Epithelial cell of proximal tubule (primary cell): ENCODE data around the gene GNAO1. TPM values are rescaled to one million over a fixed set of nuclear protein-coding genes. Genes with fewer than 3 reads are reported as not detected.

Experiments
- DNase-seq: peaks from one replicate; pipeline ENCODE4 v3.0.0-alpha.2; 2011; ENCODE audit warnings: low read depth
- H3K4me3 ChIP-seq: 2 replicates; pipeline ENCODE4 v1.5.1; 2011; ENCODE audit warnings: low read depth, mild to moderate bottlenecking, low read length
- total RNA-seq: library from RNA; depleted of rRNA; stranded (reverse); fragments of >200 nt; gene quantifications from 2 replicates; pipeline ENCODE4 v1.2.3, GENCODE V29; 2015
- TF ChIP-seq, protein P1 (sequence below): conservative IDR thresholded peaks from 2 replicates; pipeline ENCODE4 v1.5.1; 2012; ENCODE audit warnings: low read depth, mild to moderate bottlenecking, low read length

GNAO1 gene
- total RNA-seq, 1 donor from 2014 or later: 1.1 TPM

DNA sequence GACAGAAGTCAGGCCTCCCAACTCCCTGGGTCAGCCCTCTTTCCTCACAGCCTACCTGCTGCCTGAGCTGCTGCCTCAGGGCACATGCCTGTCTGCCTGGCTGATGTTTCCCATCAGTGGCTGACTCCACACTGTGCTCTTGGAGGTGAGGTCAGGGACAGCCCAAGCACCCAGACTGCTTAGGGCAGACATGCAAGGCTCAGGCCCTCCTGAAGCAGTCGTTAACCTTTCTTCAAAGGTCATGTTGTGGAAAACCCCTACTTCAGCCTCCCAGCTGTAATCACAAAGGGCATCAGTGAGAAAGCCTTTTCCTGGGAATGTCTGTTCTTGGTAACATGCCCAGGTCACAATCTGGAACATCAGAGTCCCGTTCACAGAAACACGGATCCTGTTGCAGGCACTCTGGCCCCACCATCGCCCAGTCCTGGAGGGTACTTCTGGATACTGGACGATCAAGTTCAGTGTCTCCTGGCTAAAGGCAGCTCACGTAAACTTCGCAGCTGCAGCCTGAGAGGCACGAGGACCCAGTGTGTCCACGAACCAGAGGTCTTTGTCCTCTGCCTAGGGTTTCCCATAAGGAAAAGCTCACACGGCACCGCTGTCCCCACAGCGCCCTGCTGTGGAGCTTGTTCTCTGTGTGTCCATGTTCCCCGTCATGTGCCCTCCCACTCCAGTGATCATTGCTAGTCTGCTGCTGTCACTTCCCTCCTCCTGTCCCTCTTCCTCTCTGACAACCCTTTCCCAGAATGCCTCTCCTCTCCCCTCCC lies 54.9 kb downstream of the GNAO1 start:
- TF ChIP-seq, protein P1, sequence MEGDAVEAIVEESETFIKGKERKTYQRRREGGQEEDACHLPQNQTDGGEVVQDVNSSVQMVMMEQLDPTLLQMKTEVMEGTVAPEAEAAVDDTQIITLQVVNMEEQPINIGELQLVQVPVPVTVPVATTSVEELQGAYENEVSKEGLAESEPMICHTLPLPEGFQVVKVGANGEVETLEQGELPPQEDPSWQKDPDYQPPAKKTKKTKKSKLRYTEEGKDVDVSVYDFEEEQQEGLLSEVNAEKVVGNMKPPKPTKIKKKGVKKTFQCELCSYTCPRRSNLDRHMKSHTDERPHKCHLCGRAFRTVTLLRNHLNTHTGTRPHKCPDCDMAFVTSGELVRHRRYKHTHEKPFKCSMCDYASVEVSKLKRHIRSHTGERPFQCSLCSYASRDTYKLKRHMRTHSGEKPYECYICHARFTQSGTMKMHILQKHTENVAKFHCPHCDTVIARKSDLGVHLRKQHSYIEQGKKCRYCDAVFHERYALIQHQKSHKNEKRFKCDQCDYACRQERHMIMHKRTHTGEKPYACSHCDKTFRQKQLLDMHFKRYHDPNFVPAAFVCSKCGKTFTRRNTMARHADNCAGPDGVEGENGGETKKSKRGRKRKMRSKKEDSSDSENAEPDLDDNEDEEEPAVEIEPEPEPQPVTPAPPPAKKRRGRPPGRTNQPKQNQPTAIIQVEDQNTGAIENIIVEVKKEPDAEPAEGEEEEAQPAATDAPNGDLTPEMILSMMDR: no peak
- DNase-seq: peak; percentile 37
- H3K4me3 ChIP-seq: no peak overlapping the region

- DNase-seq: no peak
- no peak overlapping the region for H3K4me3 ChIP-seq
- TF ChIP-seq, protein P1: no peak
Observed at GRCh38 chr16:56247018-56247417, 55.7 kb downstream of the GNAO1 start.

- TF ChIP-seq, protein P1: no peak
- H3K4me3 ChIP-seq: no peak overlapping the region
- no peak for DNase-seq
Observed at GRCh38 chr16:56247808-56248207, 56.5 kb downstream of the GNAO1 start.

- H3K4me3 ChIP-seq: no peak overlapping the region
- TF ChIP-seq, protein P1: no peak
- no peak for DNase-seq
Observed at GRCh38 chr16:56252835-56253234, 61.5 kb downstream of the GNAO1 start.

DNA sequence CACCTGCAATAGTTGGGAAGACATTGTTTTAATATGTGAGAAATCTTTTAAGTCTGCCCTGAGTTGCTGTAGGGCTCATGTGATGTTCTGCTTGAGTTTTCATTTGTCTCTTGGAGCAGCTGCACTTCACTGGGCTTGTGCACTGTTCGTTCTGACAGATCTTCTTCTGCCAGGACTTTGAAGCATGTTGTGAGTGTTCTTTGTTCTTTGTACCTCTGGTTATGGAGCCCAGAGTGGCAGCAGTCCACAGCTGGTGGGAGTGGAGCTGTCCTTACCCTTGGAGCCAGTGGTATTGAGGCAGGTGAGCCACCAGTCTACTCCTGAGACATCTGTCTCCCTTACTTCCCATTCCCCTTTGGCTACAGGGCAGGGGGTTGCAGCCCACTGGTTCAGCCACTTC lies 64.6 kb downstream of the GNAO1 start:
- H3K4me3 ChIP-seq: no peak overlapping the region
- no peak for DNase-seq
- TF ChIP-seq, protein P1: no peak

GRCh38 chr16:56257239-56257638 lies 66.0 kb downstream of the GNAO1 start:
- TF ChIP-seq, protein P1: no peak
- no peak for DNase-seq
- H3K4me3 ChIP-seq: no peak overlapping the region
